Activated T-helper 1 cell treated with anti-CD3 and anti-CD28 coated beads, Interleukin-2, amount 50 U/mL, for 16 hours (primary cell): ENCODE measurements around the gene VIM.
"Not testable (repeated sequence)": the region's sequence is repeated elsewhere in the genome, so short reads cannot be mapped to it uniquely, and the experiment has no call there.

ENCODE experiments used
- DNase-seq, 2 donors: peaks; one replicate each; pipeline ENCODE4 v3.0.0-alpha.2; 2020; ENCODE audit warnings: low read depth in 1 of 2, low spot score in 1 of 2

VIM gene

GRCh38 chr10:17256051-17256450 lies 28.0 kb downstream of the VIM start:
- no peak for DNase-seq

- DNase-seq, result no peak
Observed at GRCh38 chr10:17256627-17257026, 28.6 kb downstream of the VIM start.

GRCh38 chr10:17257466-17258321 lies 29.7 kb downstream of the VIM start:
- DNase-seq, result peak in 1 of 2 donors; percentile 19

- DNase-seq, result no peak
Observed at GRCh38 chr10:17262502-17262901, 34.5 kb downstream of the VIM start.

- DNase-seq, result no peak
Observed at GRCh38 chr10:17263580-17263979, 35.5 kb downstream of the VIM start.

- no peak for DNase-seq
Observed at GRCh38 chr10:17265468-17265867, 37.4 kb downstream of the VIM start.

- not testable (repeated sequence) for DNase-seq
Observed at GRCh38 chr10:17266549-17266948, 38.5 kb downstream of the VIM start.

- DNase-seq, result no peak
Observed at GRCh38 chr10:17272648-17273047, 44.6 kb downstream of the VIM start.

GRCh38 chr10:17273403-17273802 lies 45.4 kb downstream of the VIM start:
- no peak for DNase-seq

- no peak for DNase-seq
Observed at GRCh38 chr10:17276756-17277424, 48.8 kb downstream of the VIM start.

GRCh38 chr10:17278607-17279240 lies 50.7 kb downstream of the VIM start:
- DNase-seq, result no peak

- no peak for DNase-seq
Observed at GRCh38 chr10:17282311-17282710, 54.3 kb downstream of the VIM start.

- DNase-seq, result no peak
Observed at GRCh38 chr10:17286562-17287550, 58.8 kb downstream of the VIM start.
